Neural cell (in vitro differentiated cells): ENCODE measurements around the gene COL23A1.

Experiments used
- EZH2 ChIP-seq: fragments of 200-600, 300-800 bp; shearing (Covaris generic), sonication (generic); IDR thresholded peaks from 2 replicates; pipeline ENCODE4 v1.6.1; 2014; ENCODE audit warnings: antibody characterized with exemption, low read length, borderline replicate concordance, mild to moderate bottlenecking; ENCODE audit not compliant: insufficient read depth, poor library complexity, severe bottlenecking
- SMC3 ChIP-seq: fragments of 450-650 bp; conservative IDR thresholded peaks from 2 replicates; pipeline ENCODE4 v1.6.1; 2014; ENCODE audit warnings: antibody characterized with exemption, mild to moderate bottlenecking, moderate library complexity; ENCODE audit not compliant: poor library complexity
- TF ChIP-seq, protein P1 (sequence below): fragments of 450-650 bp; IDR thresholded peaks from 2 replicates; pipeline ENCODE4 v1.5.1; 2014; ENCODE audit warnings: antibody characterized with exemption, mild to moderate bottlenecking, moderate library complexity; ENCODE audit not compliant: poor library complexity, severe bottlenecking

DNA sequence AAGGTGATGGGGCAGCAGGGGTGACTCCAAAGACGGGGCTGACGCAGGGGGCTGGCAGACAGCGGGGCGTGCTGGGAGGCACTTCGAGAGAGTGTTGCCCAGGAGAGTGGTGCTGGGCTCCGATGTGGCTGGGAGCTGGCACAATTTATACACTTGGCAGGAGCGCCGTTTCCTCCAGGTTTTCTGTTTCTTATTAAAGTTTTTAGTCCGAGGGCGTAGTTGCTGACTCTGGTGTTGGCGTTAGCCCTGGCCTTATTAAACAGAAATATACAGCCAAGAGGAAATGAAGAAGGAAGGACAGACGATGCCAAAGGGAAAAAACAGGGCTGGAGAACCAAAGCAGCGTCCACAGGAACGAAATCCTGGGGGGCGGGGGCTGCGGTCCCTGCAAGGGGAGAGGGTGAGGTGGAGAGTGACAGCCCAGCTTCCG lies 218.0 kb downstream of the COL23A1 start:
- TF ChIP-seq, protein P1, sequence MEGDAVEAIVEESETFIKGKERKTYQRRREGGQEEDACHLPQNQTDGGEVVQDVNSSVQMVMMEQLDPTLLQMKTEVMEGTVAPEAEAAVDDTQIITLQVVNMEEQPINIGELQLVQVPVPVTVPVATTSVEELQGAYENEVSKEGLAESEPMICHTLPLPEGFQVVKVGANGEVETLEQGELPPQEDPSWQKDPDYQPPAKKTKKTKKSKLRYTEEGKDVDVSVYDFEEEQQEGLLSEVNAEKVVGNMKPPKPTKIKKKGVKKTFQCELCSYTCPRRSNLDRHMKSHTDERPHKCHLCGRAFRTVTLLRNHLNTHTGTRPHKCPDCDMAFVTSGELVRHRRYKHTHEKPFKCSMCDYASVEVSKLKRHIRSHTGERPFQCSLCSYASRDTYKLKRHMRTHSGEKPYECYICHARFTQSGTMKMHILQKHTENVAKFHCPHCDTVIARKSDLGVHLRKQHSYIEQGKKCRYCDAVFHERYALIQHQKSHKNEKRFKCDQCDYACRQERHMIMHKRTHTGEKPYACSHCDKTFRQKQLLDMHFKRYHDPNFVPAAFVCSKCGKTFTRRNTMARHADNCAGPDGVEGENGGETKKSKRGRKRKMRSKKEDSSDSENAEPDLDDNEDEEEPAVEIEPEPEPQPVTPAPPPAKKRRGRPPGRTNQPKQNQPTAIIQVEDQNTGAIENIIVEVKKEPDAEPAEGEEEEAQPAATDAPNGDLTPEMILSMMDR: no peak
- TF ChIP-seq EZH2: no peak
- TF ChIP-seq SMC3: no peak
